SK-MEL-5 (cell line): ENCODE measurements around the gene ERI2. TPM values are rescaled to one million over a fixed set of nuclear protein-coding genes. Genes with fewer than 3 reads are reported as not detected.
"Not testable (repeated sequence)": the region's sequence is repeated elsewhere in the genome, so short reads cannot be mapped to it uniquely, and the experiment has no call there.

Experiments used
- DNase-seq: peaks from one replicate; pipeline ENCODE4 v3.0.0-alpha.2; 2016; ENCODE audit warnings: low read depth, low spot score
- in situ Hi-C: cut with HindIII; loops from 2 replicates; pipeline ENCODE4 v1.10.0; 2016; ENCODE audit warnings: low sequenced_read_pairs, high pct_unique_total_duplicates, low pct_unique_long_range_greater_than_20kb
- total RNA-seq: library from RNA; depleted of rRNA; stranded (reverse); fragments of >200 nt; shearing (Covaris generic); gene quantifications from 2 replicates; pipeline ENCODE4 v1.2.3, GENCODE V29; 2014

The ERI2 gene
- total RNA-seq, 1 experiment from 2014 or later: 29.0 TPM

DNA sequence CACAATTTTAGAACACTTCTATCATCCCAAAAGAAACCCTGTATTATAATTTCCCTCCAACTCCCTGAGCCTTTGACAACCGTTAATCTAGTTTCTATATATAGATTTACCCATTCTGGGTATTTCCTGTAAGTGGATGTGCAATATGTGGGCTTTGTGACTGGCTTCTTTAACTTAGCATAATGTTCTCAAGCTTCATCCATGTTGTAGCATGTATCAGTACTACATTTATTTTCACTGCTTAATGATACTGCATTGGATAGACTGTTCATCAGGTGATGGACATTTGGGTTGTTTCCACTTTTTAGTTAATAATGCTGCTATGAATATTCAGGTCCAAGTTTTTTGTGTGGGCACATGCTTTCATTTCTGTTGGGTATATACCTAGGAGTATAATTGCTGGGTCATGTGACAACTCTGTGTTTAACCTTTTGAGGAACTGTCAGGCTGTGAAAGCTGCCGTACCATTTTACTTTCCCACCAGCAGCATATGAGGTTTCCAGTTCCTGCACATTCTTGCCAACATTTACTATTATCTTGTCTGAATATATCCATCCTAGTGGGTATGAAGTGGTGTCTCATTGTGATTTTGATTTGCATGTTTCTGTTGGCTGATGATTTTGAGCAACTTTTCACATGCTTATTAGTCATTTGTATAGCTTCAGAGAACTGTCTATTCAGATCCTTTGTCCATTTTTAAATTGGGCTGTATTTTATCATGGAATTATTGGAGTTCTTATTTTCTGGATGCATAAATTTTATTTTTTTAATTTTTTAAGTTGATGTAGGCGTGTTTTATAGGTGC lies 16.5 kb upstream of the ERI2 start:
- in situ Hi-C loops: no loop called here
- no peak for DNase-seq

DNA sequence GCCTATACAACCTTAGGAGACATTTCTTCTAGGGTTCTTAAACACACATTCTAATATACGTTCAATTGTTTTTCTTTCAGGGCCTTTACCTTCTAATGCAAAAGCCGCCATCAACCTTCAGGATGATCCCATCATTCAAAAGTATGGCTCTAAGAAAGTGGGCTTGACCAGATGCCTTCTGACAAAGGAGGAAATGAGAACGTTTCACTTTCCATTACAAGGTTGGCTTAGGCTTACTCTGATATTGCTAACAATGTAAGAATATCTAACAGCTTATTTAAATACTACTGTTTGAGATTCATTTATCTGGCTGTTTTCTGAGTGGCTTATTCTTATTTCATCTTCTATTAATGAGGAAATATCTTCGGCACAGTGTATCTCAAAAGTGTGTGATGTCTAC lies 15.4 kb upstream of the ERI2 start:
- no peak for DNase-seq
- in situ Hi-C loops: no loop called here

GRCh38 chr16:20818929-20819585 lies 12.8 kb upstream of the ERI2 start:
- DNase-seq: no peak

GRCh38 chr16:20814784-20815183 lies 8.5 kb upstream of the ERI2 start:
- in situ Hi-C loops: no loop called here

More at GRCh38 chr16:20818929-20819585, 12.8 kb upstream of the ERI2 start:
- in situ Hi-C loops: no loop called here

DNA sequence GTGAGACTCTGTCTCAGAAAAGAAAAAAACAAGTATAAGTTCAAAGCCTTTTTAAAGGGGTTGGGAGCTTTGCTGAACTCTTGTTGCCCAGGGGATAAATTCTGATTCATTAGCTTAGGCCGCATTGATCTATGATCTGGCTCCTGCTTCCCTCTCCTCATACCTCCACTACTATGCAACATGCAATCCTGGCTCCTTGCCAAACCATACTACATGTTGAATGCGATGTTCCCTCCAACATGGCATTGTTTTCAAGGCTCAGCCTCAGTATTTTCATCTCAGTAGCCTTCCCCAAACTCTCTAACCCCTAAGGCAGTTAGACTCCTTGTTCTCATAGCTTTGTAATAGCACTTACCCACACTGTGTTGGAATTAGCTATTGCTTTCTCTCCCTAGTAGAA lies 6.2 kb upstream of the ERI2 start:
- no peak for DNase-seq
- in situ Hi-C loops: no loop called here

More at GRCh38 chr16:20814784-20815183, 8.5 kb upstream of the ERI2 start:
- DNase-seq: no peak

GRCh38 chr16:20811889-20812439 lies 5.7 kb upstream of the ERI2 start:
- DNase-seq: no peak
- in situ Hi-C loops: no loop called here

DNA sequence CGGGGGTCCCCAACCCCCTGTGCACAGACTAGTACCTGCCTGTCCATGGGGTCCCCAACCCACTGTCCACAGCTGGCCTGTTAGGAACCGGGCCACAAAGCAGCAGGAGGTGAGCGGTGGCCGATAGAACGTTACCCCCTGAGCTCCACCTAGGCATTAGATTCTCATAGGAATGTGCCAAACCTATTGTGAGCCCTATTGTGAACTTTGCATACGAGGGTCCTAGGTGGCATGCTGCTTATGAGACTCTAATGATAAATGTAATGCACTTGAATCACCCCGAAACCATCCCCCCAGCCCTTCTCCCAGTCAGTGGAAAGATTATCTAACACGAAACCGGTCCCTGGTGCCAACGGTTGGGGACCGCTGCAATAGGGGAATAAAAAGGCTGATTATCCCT lies 1.6 kb upstream of the ERI2 start:
- in situ Hi-C loops: no loop called here
- no peak for DNase-seq

GRCh38 chr16:20805684-20806167 lies 546 bp downstream of the ERI2 start:
- in situ Hi-C loops, DNase-seq: not testable (repeated sequence)

DNA sequence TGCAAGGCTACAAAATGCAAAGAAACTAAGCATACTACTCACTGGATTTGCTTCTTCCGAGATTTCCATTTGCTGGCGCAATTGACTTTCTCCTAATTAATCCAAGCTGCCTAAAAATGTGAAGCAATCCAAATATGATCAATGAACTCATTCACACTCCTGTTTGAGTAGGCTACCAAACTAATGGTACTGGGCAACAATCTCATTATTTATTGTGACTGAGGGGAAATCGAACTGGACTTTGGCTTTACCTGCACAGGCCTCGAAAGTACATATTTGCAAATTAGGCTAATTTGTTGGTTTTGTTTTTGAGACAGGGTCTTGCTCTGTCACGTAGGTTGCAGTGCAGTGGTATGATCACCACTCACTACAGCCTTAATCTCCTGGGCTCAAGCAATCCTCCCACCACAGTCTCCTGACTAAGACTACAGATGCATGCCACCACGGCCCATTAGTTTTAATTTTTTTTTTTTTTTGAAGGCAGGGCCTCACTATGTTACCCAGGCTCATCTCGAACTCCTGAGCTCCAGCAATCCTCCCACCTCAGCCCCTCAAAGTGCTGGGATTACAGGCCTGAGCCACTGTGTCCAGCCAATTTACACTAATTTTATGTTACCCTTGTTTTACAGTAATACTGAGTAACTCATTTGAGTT lies 2.6 kb downstream of the ERI2 start:
- in situ Hi-C loops: no loop called here
- no peak for DNase-seq

DNA sequence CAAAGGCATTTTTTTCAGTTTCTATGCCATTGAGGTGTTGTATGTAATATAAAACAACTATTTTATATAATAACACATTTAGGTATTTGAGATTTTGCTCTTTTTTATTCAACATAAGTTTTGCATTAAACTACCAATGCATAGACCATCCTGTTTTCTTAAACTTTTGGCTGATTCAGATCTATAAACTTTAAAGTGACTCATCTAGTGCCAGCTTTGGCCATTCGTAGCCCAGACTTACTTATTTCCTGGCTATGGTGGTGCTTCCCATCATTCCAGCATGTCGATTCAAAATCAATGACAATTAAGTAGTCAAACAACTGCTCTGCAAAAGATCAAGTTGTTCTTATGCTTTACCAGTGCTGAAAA lies 3.1 kb downstream of the ERI2 start:
- in situ Hi-C loops: no loop called here
- no peak for DNase-seq

DNA sequence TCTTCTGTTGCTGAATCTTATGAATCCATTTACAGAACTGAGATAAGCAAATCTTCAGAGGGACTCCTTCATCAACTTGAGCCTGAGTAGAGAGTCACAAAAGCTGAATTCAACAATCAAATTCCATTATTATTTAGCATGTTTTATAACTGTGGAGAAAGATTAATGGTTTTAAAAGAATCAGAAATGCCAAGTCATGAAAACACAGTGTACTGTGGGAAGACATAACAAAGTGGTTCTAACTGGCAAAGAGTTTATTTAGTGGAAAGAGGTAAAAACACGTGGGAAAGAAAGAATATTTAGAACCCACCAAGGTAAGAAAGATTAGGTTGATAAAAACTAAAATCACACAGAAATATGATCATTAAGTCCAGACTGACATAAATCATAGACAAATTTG lies 5.0 kb downstream of the ERI2 start:
- DNase-seq: no peak
- in situ Hi-C loops: no loop called here

- DNase-seq: peak; percentile 10
- in situ Hi-C loops: no loop called here
Measured at GRCh38 chr16:20799599-20799998, 6.7 kb downstream of the ERI2 start.

- in situ Hi-C loops: no loop called here
- no peak for DNase-seq
Measured at GRCh38 chr16:20798364-20798763, 7.9 kb downstream of the ERI2 start.

GRCh38 chr16:20791923-20792612 lies 14.2 kb downstream of the ERI2 start:
- no peak for DNase-seq
- in situ Hi-C loops: no loop called here

DNA sequence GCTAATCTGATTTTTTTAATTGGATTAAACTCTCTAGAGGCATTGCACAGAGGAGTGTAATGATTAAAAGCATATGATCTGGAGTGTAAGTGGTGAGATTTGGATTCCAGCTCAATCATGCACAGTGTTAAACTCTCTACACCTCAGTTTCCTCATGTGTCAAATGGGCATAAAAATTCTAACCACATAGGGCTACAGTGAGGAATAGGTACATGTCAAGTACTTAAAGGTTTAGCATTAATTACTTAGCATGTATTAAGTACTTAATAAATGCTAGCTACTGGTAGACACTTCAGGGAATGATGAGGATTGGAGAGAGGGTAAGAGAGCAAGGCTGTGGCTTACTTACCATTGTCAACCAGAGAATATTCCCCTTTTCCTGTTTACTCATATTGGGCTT lies 17.1 kb downstream of the ERI2 start:
- in situ Hi-C loops: no loop called here
- DNase-seq: no peak

- no peak for DNase-seq
- in situ Hi-C loops: no loop called here
Measured at GRCh38 chr16:20784204-20784603, 22.1 kb downstream of the ERI2 start.

DNA sequence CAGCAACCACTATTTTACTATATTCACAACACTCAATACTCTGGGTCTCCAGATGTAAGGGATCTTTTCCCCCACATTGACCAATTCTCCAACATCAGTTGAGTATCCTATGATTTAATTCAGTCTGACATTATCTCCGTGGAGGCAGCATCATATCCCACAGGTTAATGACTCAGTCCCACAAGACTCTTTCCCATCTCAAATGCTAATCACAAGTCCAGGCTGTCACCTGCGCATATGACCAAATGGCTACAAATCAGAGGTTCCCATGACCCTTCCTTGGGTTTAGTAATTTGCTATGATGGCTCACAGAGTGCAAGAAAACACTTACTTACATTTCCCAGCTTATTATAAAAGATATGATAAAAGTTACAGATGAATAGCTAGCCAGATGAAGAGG lies 23.8 kb downstream of the ERI2 start:
- DNase-seq: no peak
- in situ Hi-C loops: no loop called here

DNA sequence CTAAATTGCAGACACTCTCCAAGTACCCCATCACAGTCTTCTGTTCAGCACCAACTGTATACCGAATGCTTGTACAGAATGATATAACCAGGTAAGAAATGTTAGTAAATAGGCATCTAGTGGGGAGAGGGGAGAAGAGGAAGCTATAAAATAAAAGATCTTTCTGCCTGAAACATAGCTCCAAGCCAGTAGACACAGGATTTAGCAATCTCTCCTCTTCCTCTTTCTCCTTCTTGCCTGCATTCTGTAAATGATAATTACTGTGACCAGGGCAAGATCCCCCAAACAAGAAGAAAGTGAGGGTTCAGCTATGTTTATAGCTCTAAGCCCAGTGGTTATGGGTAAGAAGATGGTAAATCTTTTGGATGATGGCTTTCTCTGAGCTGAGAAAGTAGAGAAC lies 24.6 kb downstream of the ERI2 start:
- DNase-seq: no peak
- in situ Hi-C loops: no loop called here
